GM13977 (cell line): ENCODE data around the gene CAMKK2.

Experiments
- DNase-seq: peaks from one replicate; pipeline ENCODE4 v3.0.0; 2012; ENCODE audit warnings: low spot score
- in situ Hi-C: fragments of 300-500 bp; cut with MboI; formaldehyde crosslinking; loops from one replicate; pipeline ENCODE4 v1.12.0; 2022; ENCODE audit warnings: low sequenced_read_pairs, low pct_unique_long_range_greater_than_20kb, mixed read lengths, inconsistent platforms; ENCODE audit not compliant: unreplicated experiment
- TF ChIP-seq, protein P1 (sequence below): IDR thresholded peaks from 2 replicates; pipeline ENCODE4 v1.5.1; 2012; ENCODE audit warnings: mild to moderate bottlenecking, control low read depth; ENCODE audit not compliant: insufficient read depth; ENCODE audit errors: extremely low read depth, missing control alignments

Gene CAMKK2

DNA sequence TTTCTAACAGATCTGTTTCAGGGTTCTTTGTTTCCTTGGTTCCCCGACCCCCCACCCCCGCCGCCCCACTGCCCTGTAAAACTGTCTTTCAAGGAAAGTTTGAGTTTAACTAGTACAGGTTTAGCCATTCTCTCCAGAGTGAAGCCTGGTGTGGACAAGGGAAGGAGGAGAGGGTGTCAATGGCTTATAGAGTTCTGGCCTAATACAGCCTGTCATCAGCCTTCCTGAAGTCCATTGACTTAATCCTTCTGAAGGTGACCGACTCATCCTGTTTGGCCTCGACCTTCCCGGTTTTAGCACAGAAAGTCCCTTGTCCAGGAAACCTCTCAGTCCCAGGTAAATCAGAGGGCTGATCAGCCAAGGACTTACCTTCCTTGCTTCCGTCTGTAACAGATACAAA lies 97.6 kb downstream of the CAMKK2 start:
- no peak for DNase-seq
- TF ChIP-seq, protein P1, sequence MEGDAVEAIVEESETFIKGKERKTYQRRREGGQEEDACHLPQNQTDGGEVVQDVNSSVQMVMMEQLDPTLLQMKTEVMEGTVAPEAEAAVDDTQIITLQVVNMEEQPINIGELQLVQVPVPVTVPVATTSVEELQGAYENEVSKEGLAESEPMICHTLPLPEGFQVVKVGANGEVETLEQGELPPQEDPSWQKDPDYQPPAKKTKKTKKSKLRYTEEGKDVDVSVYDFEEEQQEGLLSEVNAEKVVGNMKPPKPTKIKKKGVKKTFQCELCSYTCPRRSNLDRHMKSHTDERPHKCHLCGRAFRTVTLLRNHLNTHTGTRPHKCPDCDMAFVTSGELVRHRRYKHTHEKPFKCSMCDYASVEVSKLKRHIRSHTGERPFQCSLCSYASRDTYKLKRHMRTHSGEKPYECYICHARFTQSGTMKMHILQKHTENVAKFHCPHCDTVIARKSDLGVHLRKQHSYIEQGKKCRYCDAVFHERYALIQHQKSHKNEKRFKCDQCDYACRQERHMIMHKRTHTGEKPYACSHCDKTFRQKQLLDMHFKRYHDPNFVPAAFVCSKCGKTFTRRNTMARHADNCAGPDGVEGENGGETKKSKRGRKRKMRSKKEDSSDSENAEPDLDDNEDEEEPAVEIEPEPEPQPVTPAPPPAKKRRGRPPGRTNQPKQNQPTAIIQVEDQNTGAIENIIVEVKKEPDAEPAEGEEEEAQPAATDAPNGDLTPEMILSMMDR, result no peak
- in situ Hi-C loops, result no loop called here

- no peak for DNase-seq
- TF ChIP-seq, protein P1, result no peak
- in situ Hi-C loops, result no loop called here
Observed at GRCh38 chr12:121196902-121197301, 99.6 kb downstream of the CAMKK2 start.

DNA sequence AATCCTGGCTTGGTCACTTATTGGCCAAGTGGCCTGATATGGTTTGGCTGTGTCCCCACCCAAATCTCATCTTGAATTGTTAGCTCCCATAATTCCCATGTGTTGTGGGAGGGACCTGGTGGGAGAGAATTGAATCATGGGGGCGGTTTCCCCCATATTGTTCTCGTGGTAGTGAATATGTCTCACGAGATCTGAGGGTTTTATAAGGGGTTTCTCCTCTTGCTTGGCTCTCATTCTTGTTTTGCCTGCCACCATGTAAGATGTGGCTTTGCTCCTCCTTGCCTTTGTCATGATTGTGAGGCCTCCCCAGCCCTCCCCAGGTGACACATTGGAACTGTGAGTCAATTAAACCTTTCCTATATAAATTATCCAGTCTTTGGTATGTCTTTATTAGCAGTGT lies 105.4 kb downstream of the CAMKK2 start:
- DNase-seq, result no peak
- TF ChIP-seq, protein P1, result no peak
- in situ Hi-C loops, result no loop called here

- TF ChIP-seq, protein P1, result no peak
- DNase-seq, result no peak
- in situ Hi-C loops, result no loop called here
Observed at GRCh38 chr12:121190523-121191031, 105.9 kb downstream of the CAMKK2 start.

- TF ChIP-seq, protein P1, result no peak
- DNase-seq, result no peak
- in situ Hi-C loops, result no loop called here
Observed at GRCh38 chr12:121189619-121190155, 106.8 kb downstream of the CAMKK2 start.

- no peak for DNase-seq
- TF ChIP-seq, protein P1, result no peak
- in situ Hi-C loops, result no loop called here
Observed at GRCh38 chr12:121189131-121189530, 107.4 kb downstream of the CAMKK2 start.

- TF ChIP-seq, protein P1, result no peak
Observed at GRCh38 chr12:121188227-121188626, 108.3 kb downstream of the CAMKK2 start.

More at GRCh38 chr12:121188227-121188626, 108.3 kb downstream of the CAMKK2 start:
- in situ Hi-C loops, result no loop called here
- no peak for DNase-seq
